Central memory CD4-positive, alpha-beta T cell (primary cell): ENCODE results near the gene YWHAQ.

Source experiments
- DNase-seq: peaks from one replicate; pipeline ENCODE4 v3.0.0; 2022

The YWHAQ gene

GRCh38 chr2:9655441-9656269, 24.9 kb upstream of the YWHAQ start:
- no peak for DNase-seq

GRCh38 chr2:9654452-9655100, 23.8 kb upstream of the YWHAQ start:
- no peak for DNase-seq

- DNase-seq: no peak
Observed at GRCh38 chr2:9653485-9654271, 22.9 kb upstream of the YWHAQ start.

- DNase-seq: no peak
Observed at GRCh38 chr2:9652898-9653479, 22.2 kb upstream of the YWHAQ start.

- DNase-seq: no peak
Observed at GRCh38 chr2:9652267-9652666, 21.5 kb upstream of the YWHAQ start.

GRCh38 chr2:9650119-9650821, 19.5 kb upstream of the YWHAQ start:
- no peak for DNase-seq

GRCh38 chr2:9649261-9649660, 18.5 kb upstream of the YWHAQ start:
- DNase-seq: no peak

GRCh38 chr2:9648821-9649220, 18.0 kb upstream of the YWHAQ start:
- DNase-seq: no peak

GRCh38 chr2:9647884-9648283, 17.1 kb upstream of the YWHAQ start:
- no peak for DNase-seq

GRCh38 chr2:9646196-9647030, 15.6 kb upstream of the YWHAQ start:
- DNase-seq: no peak

GRCh38 chr2:9644603-9645002, 13.8 kb upstream of the YWHAQ start:
- no peak for DNase-seq

GRCh38 chr2:9644021-9644420, 13.2 kb upstream of the YWHAQ start:
- DNase-seq: no peak

- no peak for DNase-seq
Observed at GRCh38 chr2:9641641-9642040, 10.8 kb upstream of the YWHAQ start.

GRCh38 chr2:9640403-9641104, 9.8 kb upstream of the YWHAQ start:
- DNase-seq: no peak

- no peak for DNase-seq
Observed at GRCh38 chr2:9639740-9640343, 9.0 kb upstream of the YWHAQ start.

- DNase-seq: no peak
Observed at GRCh38 chr2:9639000-9639602, 8.3 kb upstream of the YWHAQ start.

GRCh38 chr2:9638532-9638931, 7.7 kb upstream of the YWHAQ start:
- no peak for DNase-seq

- no peak for DNase-seq
Observed at GRCh38 chr2:9637330-9637729, 6.5 kb upstream of the YWHAQ start.

GRCh38 chr2:9634133-9634532, 3.3 kb upstream of the YWHAQ start:
- DNase-seq: no peak
